Mesenchymal stem cell (in vitro differentiated cells and primary cell): ENCODE results near the gene IRF2BP2. TPM values are rescaled to one million over a fixed set of nuclear protein-coding genes. Genes with fewer than 3 reads are reported as not detected.

ENCODE experiments used
- DNase-seq: peaks from one replicate; pipeline ENCODE4 v3.0.0-alpha.2; 2013
- H2AFZ ChIP-seq: one replicate; pipeline ENCODE4 v1.6.1; 2013; ENCODE audit warnings: low read depth, mild to moderate bottlenecking, control low read depth, inconsistent platforms, low read length, moderate library complexity
- H2AK5ac ChIP-seq: 2 replicates; pipeline ENCODE4 v1.6.1; 2013; ENCODE audit warnings: low read length, moderate library complexity, mild to moderate bottlenecking, inconsistent platforms; ENCODE audit not compliant: severe bottlenecking
- H2BK120ac ChIP-seq: one replicate; pipeline ENCODE4 v1.6.1; 2013; ENCODE audit warnings: low read depth, mild to moderate bottlenecking, inconsistent platforms, low read length, moderate library complexity
- H2BK12ac ChIP-seq, 2 experiments: one replicate each; pipeline ENCODE4 v1.6.1; 2013; ENCODE audit warnings: inconsistent platforms in 2 of 2, low read length in 2 of 2, mild to moderate bottlenecking in 2 of 2, moderate library complexity in 2 of 2, control low read depth in 1 of 2
- H2BK15ac ChIP-seq: one replicate; pipeline ENCODE4 v1.6.1; 2013; ENCODE audit warnings: mild to moderate bottlenecking, low read depth, inconsistent platforms; ENCODE audit not compliant: poor library complexity, severe bottlenecking
- H2BK5ac ChIP-seq: 2 replicates; pipeline ENCODE4 v1.6.1; 2013; ENCODE audit warnings: low read depth, mild to moderate bottlenecking, low read length, control low read depth, inconsistent platforms; ENCODE audit not compliant: poor library complexity, severe bottlenecking
- H3K14ac ChIP-seq, 2 experiments: one replicate each; pipeline ENCODE4 v1.6.1; 2013; ENCODE audit warnings: inconsistent platforms in 2 of 2, low read length in 2 of 2, control low read depth in 1 of 2, mild to moderate bottlenecking in 1 of 2, moderate library complexity in 1 of 2
- H3K18ac ChIP-seq, 2 experiments: one replicate each; pipeline ENCODE4 v1.6.1; 2013; ENCODE audit warnings: inconsistent platforms in 2 of 2, low read length in 2 of 2, control low read depth in 1 of 2, low read depth in 1 of 2, mild to moderate bottlenecking in 1 of 2
- H3K23ac ChIP-seq, 2 experiments: one replicate each; pipeline ENCODE4 v1.6.1; 2013; ENCODE audit warnings: inconsistent platforms in 2 of 2, low read length in 2 of 2, mild to moderate bottlenecking in 2 of 2, moderate library complexity in 2 of 2, control low read depth in 1 of 2
- H3K27ac ChIP-seq: 2 replicates; pipeline ENCODE4 v1.5.1; 2013; ENCODE audit warnings: mild to moderate bottlenecking, moderate library complexity, low read length, control low read depth, inconsistent platforms; ENCODE audit not compliant: poor library complexity, severe bottlenecking
- H3K27me3 ChIP-seq, 2 experiments: 2 replicates each; pipeline versions ENCODE4 v1.6.1 to v1.7.0; 2013; ENCODE audit warnings: low read length in 2 of 2, mild to moderate bottlenecking in 2 of 2, moderate library complexity in 2 of 2, control low read depth in 1 of 2, inconsistent platforms in 1 of 2; ENCODE audit not compliant: control insufficient read depth in 1 of 2, insufficient read depth in 1 of 2
- H3K36me3 ChIP-seq, 2 experiments: 2 replicates each; pipeline versions ENCODE4 v1.6.1 to v1.7.0; 2013; ENCODE audit warnings: low read length in 2 of 2, control low read depth in 1 of 2, inconsistent platforms in 1 of 2, low read depth in 1 of 2, mild to moderate bottlenecking in 1 of 2; ENCODE audit not compliant: insufficient read depth in 2 of 2, control insufficient read depth in 1 of 2
- H3K4ac ChIP-seq, 2 experiments: one replicate each; pipeline ENCODE4 v1.6.1; 2013; ENCODE audit warnings: inconsistent platforms in 2 of 2, low read length in 2 of 2, mild to moderate bottlenecking in 2 of 2, moderate library complexity in 2 of 2, control low read depth in 1 of 2, low read depth in 1 of 2
- H3K4me1 ChIP-seq: 2 replicates; pipeline ENCODE4 v1.6.1; 2013; ENCODE audit warnings: low read depth, low read length, control low read depth; ENCODE audit not compliant: control insufficient read depth, insufficient read depth
- H3K4me2 ChIP-seq: 2 replicates; pipeline ENCODE4 v1.6.1; 2013; ENCODE audit warnings: low read length, mild to moderate bottlenecking, inconsistent platforms; ENCODE audit not compliant: poor library complexity, severe bottlenecking
- H3K4me3 ChIP-seq, 2 experiments: 2 replicates each; pipeline versions ENCODE4 v1.5.1 to v1.7.0; 2013; ENCODE audit warnings: low read length in 2 of 2, mild to moderate bottlenecking in 2 of 2, control low read depth in 1 of 2, low read depth in 1 of 2; ENCODE audit not compliant: insufficient read depth in 1 of 2
- H3K79me1 ChIP-seq: replicated peaks from 2 replicates; pipeline ENCODE4 v1.6.1; 2013; ENCODE audit warnings: mild to moderate bottlenecking, control low read depth, low read length, inconsistent platforms; ENCODE audit not compliant: poor library complexity, severe bottlenecking
- H3K9ac ChIP-seq: 2 replicates; pipeline ENCODE4 v1.7.0; 2013; ENCODE audit warnings: mild to moderate bottlenecking, low read length, moderate library complexity
- H3K9me3 ChIP-seq: 2 replicates; pipeline ENCODE4 v1.7.0; 2013; ENCODE audit warnings: mild to moderate bottlenecking, low read length; ENCODE audit not compliant: control insufficient read depth
- H4K8ac ChIP-seq: one replicate; pipeline ENCODE4 v1.6.1; 2013; ENCODE audit warnings: inconsistent platforms, mild to moderate bottlenecking, low read length, moderate library complexity
- H4K91ac ChIP-seq: one replicate; pipeline ENCODE4 v1.6.1; 2013; ENCODE audit warnings: mild to moderate bottlenecking, low read length, inconsistent platforms
- whole genome bisulfite sequencing: methylation state at CpG from one replicate; pipeline ENCODE4 v1.1.7; 2013; ENCODE audit warnings: mixed read lengths; 5-methylcytosine and 5-hydroxymethylcytosine counted together
- polyA plus RNA-seq, 2 experiments: library from polyadenylated mRNA; stranded (reverse); fragments of 200-250 nt; gene quantifications; one replicate each; pipeline ENCODE4 v1.2.3, GENCODE V29; 2013

The IRF2BP2 gene
- polyA plus RNA-seq (2013, experiment 1 of 2): 98.6 TPM
- polyA plus RNA-seq (2013, experiment 2 of 2): 94.7 TPM

- H3K27ac ChIP-seq: peak within 1 kb of the TSS; percentile 100
- peak within 1 kb of the TSS; percentile 93 for H2AK5ac ChIP-seq
- no peaks in the 10 kb centered on the region for H3K27me3 ChIP-seq
- peak within 1 kb of the TSS; percentile 94 to 99 for H3K4ac ChIP-seq
- H3K18ac ChIP-seq: peak within 1 kb of the TSS; percentile 99 to 100
- H3K4me1 ChIP-seq: peaks cover 18% of the 10 kb centered on the region
- DNase-seq: peak; percentile 84
- H2AFZ ChIP-seq: no peak within 1 kb of the TSS
- H3K79me1 ChIP-seq: no peaks in the 10 kb centered on the region
- peak within 1 kb of the TSS; percentile 99 for H2BK120ac ChIP-seq
- H3K23ac ChIP-seq: peak within 1 kb of the TSS; percentile 49 to 98
- H4K91ac ChIP-seq: peak within 1 kb of the TSS; percentile 98
- peak within 1 kb of the TSS; percentile 97 for H4K8ac ChIP-seq
- no peaks in the 10 kb centered on the region for H3K9me3 ChIP-seq
- WGBS: under 1% methylated on average over 59 of the region's 62 CpGs
- H3K14ac ChIP-seq: peak within 1 kb of the TSS; percentile 93 to 100
- H2BK5ac ChIP-seq: peak within 1 kb of the TSS; percentile 99
- peak within 1 kb of the TSS; percentile 100 for H3K9ac ChIP-seq
- peak within 1 kb of the TSS; percentile 92 to 99 for H2BK12ac ChIP-seq
- peak within 1 kb of the TSS; percentile 95 for H3K4me2 ChIP-seq
- peak within 1 kb of the TSS; percentile 88 to 95 for H3K4me3 ChIP-seq
- H2BK15ac ChIP-seq: peak within 1 kb of the TSS; percentile 92
- peaks cover 21 to 32% of the 10 kb centered on the region in 2 experiments for H3K36me3 ChIP-seq
Observed at GRCh38 chr1:234610061-234610665, at the start of gene IRF2BP2. IRF2BP2 (minus strand) TSS chr1:234610178; CDS start chr1:234609494, 684 bp downstream.

- Histone ChIP-seq H3K27me3 (no peaks in the 10 kb centered on the region), H3K4me2 (no peak overlapping the region)
- 15% methylated on average over 5 of the region's 9 CpGs for whole genome bisulfite sequencing
Observed at GRCh38 chr1:234659538-234659937, 49.6 kb upstream of the IRF2BP2 start.

GRCh38 chr1:234658138-234658537 is 48.2 kb upstream of the IRF2BP2 start:
- Histone ChIP-seq H2AK5ac (no peak overlapping the region), H3K4me2 (no peak overlapping the region), H3K9me3 (peaks cover 13% of the 10 kb centered on the region), H2BK5ac (no peak overlapping the region), H3K18ac (peak overlapping the region in 1 of 2 experiments; percentile 46), H2AFZ (no peak overlapping the region), H4K8ac (peak overlapping the region; percentile 29), H3K27me3 (no peaks in the 10 kb centered on the region), H2BK12ac (peak overlapping the region in 1 of 2 experiments; percentile 4), H3K79me1 (no peaks in the 10 kb centered on the region), H2BK120ac (no peak overlapping the region), H3K4me3 (peak overlapping the region in 1 of 2 experiments; percentile 30), H4K91ac (peak overlapping the region; percentile 52), H2BK15ac (no peak overlapping the region), H3K23ac (no peak overlapping the region), H3K4ac (no peak overlapping the region), H3K36me3 (no peaks in the 10 kb centered on the region), H3K4me1 (peaks cover 9% of the 10 kb centered on the region), H3K27ac (peak overlapping the region; percentile 9), H3K14ac (no peak overlapping the region), H3K9ac (peak overlapping the region; percentile 72)
- DNase-seq: peak; percentile 50
- 56% methylated on average over 3 of the region's 3 CpGs for WGBS

More at GRCh38 chr1:234659538-234659937, 49.6 kb upstream of the IRF2BP2 start:
- H3K14ac ChIP-seq: no peak overlapping the region
- H3K4ac ChIP-seq: peak overlapping the region in 1 of 2 experiments; percentile 73
- H3K27ac ChIP-seq: peak overlapping the region; percentile 41
- H2BK120ac ChIP-seq: no peak overlapping the region
- peak overlapping the region; percentile 13 for H2BK15ac ChIP-seq
- H3K4me3 ChIP-seq: peak overlapping the region in 1 of 2 experiments; percentile 31
- H3K9ac ChIP-seq: peak overlapping the region; percentile 72
- no peak overlapping the region for H2AFZ ChIP-seq
- no peak overlapping the region for H3K23ac ChIP-seq
- peak overlapping the region in 1 of 2 experiments; percentile 19 for H3K18ac ChIP-seq
- H3K4me1 ChIP-seq: peaks cover 9% of the 10 kb centered on the region
- peak overlapping the region; percentile 19 for H4K8ac ChIP-seq
- H2BK5ac ChIP-seq: no peak overlapping the region
- DNase-seq: peak; percentile 75
- H3K79me1 ChIP-seq: no peaks in the 10 kb centered on the region
- H2AK5ac ChIP-seq: no peak overlapping the region
- no peaks in the 10 kb centered on the region for H3K36me3 ChIP-seq
- peak overlapping the region in 1 of 2 experiments; percentile 47 for H2BK12ac ChIP-seq
- peaks cover 3% of the 10 kb centered on the region for H3K9me3 ChIP-seq
- no peak overlapping the region for H4K91ac ChIP-seq

DNA sequence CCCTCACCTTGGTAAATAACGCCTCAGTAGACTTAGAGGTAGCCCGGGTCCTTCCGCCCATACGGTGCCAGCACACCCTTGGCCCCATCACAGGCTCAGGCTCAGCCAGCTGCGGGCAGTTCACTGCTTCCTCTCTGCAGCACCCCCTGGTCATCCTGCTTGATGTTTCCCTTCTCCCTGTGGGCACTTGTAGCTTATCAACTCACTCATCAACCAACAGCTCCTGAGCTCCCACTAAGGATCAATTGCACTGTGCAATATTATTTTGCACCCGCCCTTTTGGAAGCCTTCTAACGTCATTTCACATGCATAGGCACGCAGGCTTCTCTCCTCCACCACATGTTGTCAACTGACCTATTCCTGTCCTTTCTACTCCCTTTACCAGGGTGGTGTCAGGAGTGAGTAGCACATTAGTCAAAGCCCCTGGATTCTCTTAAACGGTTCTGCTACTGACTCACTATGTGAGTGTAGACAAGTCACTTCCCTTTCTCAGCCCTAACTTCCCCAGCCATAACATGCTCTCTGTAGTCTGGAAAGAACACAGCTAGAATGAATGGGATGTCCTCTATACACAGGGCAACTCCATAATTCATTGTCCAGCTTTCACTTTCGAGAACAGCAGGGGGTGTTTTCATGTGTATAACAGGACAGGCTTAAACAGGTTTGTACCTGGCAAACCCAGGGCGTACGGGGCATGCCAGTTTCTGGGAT is 47.1 kb upstream of the IRF2BP2 start:
- peak; percentile 95 for DNase-seq

More for the DNA sequence above, 47.1 kb upstream of the IRF2BP2 start:
- H3K4me2 ChIP-seq: no peak overlapping the region
- H2BK5ac ChIP-seq: no peak overlapping the region
- peaks cover 9% of the 10 kb centered on the region for H3K4me1 ChIP-seq
- H3K27me3 ChIP-seq: no peaks in the 10 kb centered on the region
- H3K4ac ChIP-seq: peak overlapping the region in 1 of 2 experiments; percentile 17
- peaks cover 13% of the 10 kb centered on the region for H3K9me3 ChIP-seq
- H2BK12ac ChIP-seq: peak overlapping the region; percentile 69 to 93
- H3K14ac ChIP-seq: peak overlapping the region in 1 of 2 experiments; percentile 66
- no peaks in the 10 kb centered on the region for H3K36me3 ChIP-seq
- peak overlapping the region; percentile 19 for H4K8ac ChIP-seq
- H2BK15ac ChIP-seq: peak overlapping the region; percentile 8
- H3K9ac ChIP-seq: peak overlapping the region; percentile 72
- WGBS: 56% methylated on average over 12 of the region's 12 CpGs
- H3K23ac ChIP-seq: no peak overlapping the region
- H2BK120ac ChIP-seq: peak overlapping the region; percentile 27
- peak overlapping the region; percentile 63 for H2AK5ac ChIP-seq
- H4K91ac ChIP-seq: peak overlapping the region; percentile 56
- peak overlapping the region in 1 of 2 experiments; percentile 30 for H3K4me3 ChIP-seq
- peak overlapping the region; percentile 57 for H2AFZ ChIP-seq
- peak overlapping the region; percentile 52 to 78 for H3K18ac ChIP-seq
- no peaks in the 10 kb centered on the region for H3K79me1 ChIP-seq
- H3K27ac ChIP-seq: peak overlapping the region; percentile 9
